IMR-90 (cell line): ENCODE results near the gene PMAIP1. TPM values are rescaled to one million over a fixed set of nuclear protein-coding genes. Genes with fewer than 3 reads are reported as not detected.

Experiments used
- ATAC-seq: fragments of 200-7000 bp; cut with Tn5 transposase; 2 replicates; pipeline ENCODE4 v1.9.1; 2020; ENCODE audit warnings: low read depth, mild to moderate bottlenecking, moderate library complexity
- BruUV-seq: library from RNA; stranded (reverse); fragments of 400-500 nt; replicated peaks from 2 replicates; lab custom pipeline; 2021; lab: Mats Ljungman, UMichigan
- CTCF ChIA-PET: fragments of 300-600 bp; formaldehyde crosslinking; extraction: SDS; loops from one replicate; lab custom pipeline; 2021; ENCODE audit warnings: antibody characterized with exemption; lab: Yijun Ruan, JAX
- POLR2A ChIA-PET: fragments of 300-600 bp; sonication (Branson Sonifier 250); formaldehyde crosslinking; loops from one replicate; lab custom pipeline; 2022; ENCODE audit warnings: antibody characterized with exemption; ENCODE audit not compliant: unreplicated experiment; lab: Charles Lee
- DNase-seq: peaks from one replicate; pipeline ENCODE4 v3.0.0; 2013
- H2AFZ ChIP-seq: replicated peaks from 2 replicates; pipeline ENCODE3; 2013; ENCODE audit warnings: low read length, mild to moderate bottlenecking; ENCODE audit not compliant: poor library complexity
- H2AK5ac ChIP-seq: 2 replicates; pipeline ENCODE4 v1.6.1; 2013; ENCODE audit warnings: low read depth, low read length, inconsistent platforms
- H2AK9ac ChIP-seq: replicated peaks from 2 replicates; pipeline ENCODE3; 2013; ENCODE audit warnings: mild to moderate bottlenecking, low read depth, low read length, moderate library complexity; ENCODE audit not compliant: poor library complexity
- H2BK120ac ChIP-seq: 2 replicates; pipeline ENCODE4 v1.6.1; 2013; ENCODE audit warnings: low read depth, low read length, inconsistent platforms
- H2BK15ac ChIP-seq: 3 replicates; pipeline ENCODE4 v1.6.1; 2013; ENCODE audit warnings: low read depth, low read length, inconsistent platforms
- H2BK20ac ChIP-seq: 2 replicates; pipeline ENCODE4 v1.6.1; 2013; ENCODE audit warnings: low read depth, mild to moderate bottlenecking, inconsistent platforms, low read length, moderate library complexity
- H2BK5ac ChIP-seq: 2 replicates; pipeline ENCODE4 v1.6.1; 2013; ENCODE audit warnings: mild to moderate bottlenecking, low read depth, low read length, inconsistent platforms; ENCODE audit not compliant: poor library complexity, severe bottlenecking
- H3K14ac ChIP-seq: replicated peaks from 2 replicates; pipeline ENCODE4 v1.6.1; 2013; ENCODE audit warnings: low read depth, low read length, inconsistent platforms
- H3K18ac ChIP-seq: 2 replicates; pipeline ENCODE4 v1.6.1; 2013; ENCODE audit warnings: low read depth, low read length, control low read depth
- H3K23ac ChIP-seq: 2 replicates; pipeline ENCODE4 v1.6.1; 2013; ENCODE audit warnings: low read depth, low read length, inconsistent platforms
- H3K27ac ChIP-seq: 2 replicates; pipeline ENCODE4 v1.5.1; 2013; ENCODE audit warnings: mild to moderate bottlenecking, control low read depth, low read length; ENCODE audit not compliant: insufficient read depth
- H3K27me3 ChIP-seq: 2 replicates; pipeline ENCODE4 v1.6.1; 2013; ENCODE audit warnings: low read length; ENCODE audit not compliant: control insufficient read depth, insufficient read depth
- H3K36me3 ChIP-seq: 2 replicates; pipeline ENCODE4 v1.6.1; 2013; ENCODE audit warnings: low read length, mixed read lengths; ENCODE audit not compliant: control insufficient read depth, insufficient read depth
- H3K4ac ChIP-seq: 2 replicates; pipeline ENCODE4 v1.6.1; 2013; ENCODE audit warnings: low read depth, low read length, inconsistent platforms
- H3K4me1 ChIP-seq: 2 replicates; pipeline ENCODE4 v1.6.1; 2013; ENCODE audit warnings: low read length, mixed read lengths; ENCODE audit not compliant: control insufficient read depth, insufficient read depth
- H3K4me2 ChIP-seq: 2 replicates; pipeline ENCODE4 v1.6.1; 2013; ENCODE audit warnings: low read depth, mild to moderate bottlenecking, control low read depth, low read length, moderate library complexity
- H3K4me3 ChIP-seq: 2 replicates; pipeline ENCODE4 v1.5.1; 2013; ENCODE audit warnings: low read depth, mild to moderate bottlenecking, control low read depth, low read length, moderate library complexity; ENCODE audit not compliant: insufficient read depth
- H3K56ac ChIP-seq: 2 replicates; pipeline ENCODE4 v1.6.1; 2013; ENCODE audit warnings: low read length, inconsistent platforms; ENCODE audit not compliant: insufficient read depth; ENCODE audit errors: extremely low read depth
- H3K79me1 ChIP-seq, 2 experiments: 2 replicates each; pipeline ENCODE4 v1.6.1; 2013; ENCODE audit warnings: low read length in 2 of 2, inconsistent platforms in 1 of 2, low read depth in 1 of 2
- H3K9ac ChIP-seq: 2 replicates; pipeline ENCODE4 v1.6.1; 2013; ENCODE audit warnings: low read depth, low read length, control low read depth
- H3K9me1 ChIP-seq: 2 replicates; pipeline ENCODE4 v1.6.1; 2013; ENCODE audit warnings: low read length, inconsistent platforms; ENCODE audit not compliant: insufficient read depth
- H3K9me3 ChIP-seq: 2 replicates; pipeline ENCODE4 v1.6.1; 2013; ENCODE audit warnings: low read length; ENCODE audit not compliant: control insufficient read depth, insufficient read depth
- H4K20me1 ChIP-seq: 2 replicates; pipeline ENCODE4 v1.6.1; 2013; ENCODE audit warnings: low read length, inconsistent platforms; ENCODE audit not compliant: insufficient read depth
- H4K5ac ChIP-seq: 2 replicates; pipeline ENCODE4 v1.6.1; 2013; ENCODE audit warnings: mild to moderate bottlenecking, low read depth, low read length, control low read depth
- H4K8ac ChIP-seq, 2 experiments: 2 replicates each; pipeline ENCODE4 v1.6.1; 2013; ENCODE audit warnings: low read depth in 2 of 2, low read length in 2 of 2, control low read depth in 1 of 2, inconsistent platforms in 1 of 2
- H4K91ac ChIP-seq: 2 replicates; pipeline ENCODE4 v1.6.1; 2013; ENCODE audit warnings: low read depth, low read length, inconsistent platforms; ENCODE audit not compliant: insufficient read depth
- CEBPB ChIP-seq: IDR thresholded peaks from 2 replicates; pipeline ENCODE4 v1.6.1; 2012; ENCODE audit warnings: low read depth, low read length, improper control_type of control experiment
- CHD1 ChIP-seq: IDR thresholded peaks from 2 replicates; pipeline ENCODE4 v1.6.1; 2012; ENCODE audit warnings: low read depth, low read length, improper control_type of control experiment
- FOS ChIP-seq: fragments of 150-350 bp; IDR thresholded peaks from 2 replicates; pipeline ENCODE4 v1.6.1; 2016; ENCODE audit warnings: low read depth, low read length
- RCOR1 ChIP-seq: IDR thresholded peaks from 2 replicates; pipeline ENCODE4 v1.6.1; 2012; ENCODE audit warnings: mild to moderate bottlenecking, low read length, improper control_type of control experiment; ENCODE audit not compliant: insufficient replicate concordance
- RFX5 ChIP-seq: IDR thresholded peaks from 2 replicates; pipeline ENCODE4 v1.8.0; 2012; ENCODE audit warnings: low read depth, mild to moderate bottlenecking, low read length, moderate library complexity
- WGBS, 2 experiments: methylation state at CpG; one replicate each; pipeline versions ENCODE4 v1.1.5 to v1.1.7; 2013; ENCODE audit warnings: missing lambda C conversion rate in 2 of 2; ENCODE audit not compliant: insufficient read length in 1 of 2; ENCODE audit errors: extremely low coverage in 2 of 2; 5-methylcytosine and 5-hydroxymethylcytosine counted together
- dilution Hi-C: fragments of 300-500 bp; cut with HindIII; formaldehyde crosslinking; loops from one replicate; pipeline ENCODE4 v1.14.3; 2018; ENCODE audit warnings: low sequenced_read_pairs; ENCODE audit not compliant: unreplicated experiment
- in situ Hi-C: fragments of 300-500 bp; cut with MboI; formaldehyde crosslinking; loops from 3 replicates; pipeline ENCODE4 v1.14.3; 2019; ENCODE audit warnings: low sequenced_read_pairs, inconsistent platforms, mixed read lengths
- intact Hi-C: fragments of 100-400 bp; cut with micrococcal nuclease; formaldehyde crosslinking; loops from 2 replicates; pipeline ENCODE4 v1.10.0; 2022
- polyA plus RNA-seq, 3 experiments: library from polyadenylated mRNA; depleted of rRNA; stranded (reverse); fragments of >200 nt; gene quantifications; 2 replicates each; pipeline ENCODE4 v1.2.3, GENCODE V29; 2012; ENCODE audit warnings: low replicate concordance in 1 of 3
- total RNA-seq: library from RNA; depleted of rRNA; stranded (reverse); fragments of >200 nt; gene quantifications from 2 replicates; pipeline ENCODE4 v1.2.3, GENCODE V29; 2012

Gene PMAIP1
- total and polyA plus RNA-seq, 2 of the 4 experiments (the other 2 are of a cell fraction): 14.0 to 30.1 TPM

- TF ChIP-seq RCOR1 (no peak), CHD1 (no peak), RFX5 (no peak)
These were observed 9.7 kb downstream of the PMAIP1 start (continued) for GRCh38 chr18:59909289-59910036.

GRCh38 chr18:59910967-59911366 lies 11.2 kb downstream of the PMAIP1 start:
- H3K4me3 ChIP-seq: no peak overlapping the region
- H2BK120ac ChIP-seq: peak overlapping the region; percentile 91
- H2AK9ac ChIP-seq: peak overlapping the region; percentile 23
- H3K36me3 ChIP-seq: no peaks in the 10 kb centered on the region
- H3K4ac ChIP-seq: peak overlapping the region; percentile 91
- H2BK15ac ChIP-seq: peak overlapping the region; percentile 84
- H3K27me3 ChIP-seq: no peaks in the 10 kb centered on the region
- BruUV-seq: no TSS peak
- peak overlapping the region in 1 of 2 experiments; percentile 85; a peak in 2 of 4 replicates for H4K8ac ChIP-seq
- H4K5ac ChIP-seq: peak overlapping the region; percentile 22; the same call in 1 of the 2 replicates
- peak; percentile 55; the same call in 1 of the 2 replicates for TF ChIP-seq FOS
- no peak for TF ChIP-seq CEBPB
- H3K79me1 ChIP-seq: peaks cover 0 to 15% of the 10 kb centered on the region in 2 experiments; a peak in 1 of 4 replicates
- no peak overlapping the region for H3K9ac ChIP-seq
- peak overlapping the region; percentile 86 for H3K14ac ChIP-seq
- peak overlapping the region; percentile 92 for H3K18ac ChIP-seq
- peak overlapping the region; percentile 88 for H3K27ac ChIP-seq
- peak overlapping the region; percentile 88 for H2BK5ac ChIP-seq
- H4K91ac ChIP-seq: peak overlapping the region; percentile 52; the same call in 1 of the 2 replicates
- H2AFZ ChIP-seq: no peak overlapping the region
- ATAC-seq: peak; percentile 55
- H2AK5ac ChIP-seq: 0 out of 2 replicates have a peak overlapping the region, but pooled peaks have one; percentile 94
- POLR2A ChIA-PET: no interaction called here
- H3K9me1 ChIP-seq: peaks cover 14% of the 10 kb centered on the region
- no peak overlapping the region for H3K4me2 ChIP-seq
- H2BK20ac ChIP-seq: peak overlapping the region; percentile 92; the same call in 1 of the 2 replicates
- peak; percentile 73 for DNase-seq
- dilution Hi-C loops: no loop called here
- H3K4me1 ChIP-seq: peaks cover 22% of the 10 kb centered on the region
- H3K23ac ChIP-seq: peak overlapping the region; percentile 79; the same call in 1 of the 2 replicates
- peaks cover 3% of the 10 kb centered on the region; the same call in 1 of the 2 replicates for H3K9me3 ChIP-seq
- no peak overlapping the region for H3K56ac ChIP-seq
- no peaks in the 10 kb centered on the region for H4K20me1 ChIP-seq
- in situ Hi-C loops: no loop called here
- intact Hi-C loops: loop anchor here (5.0 kb wide), 1 partner anchor 41 kb away; no protein-coding TSS in a partner anchor
- CTCF ChIA-PET: no interaction called here
- no CpG with 5 or more reads among the region's 2 CpGs for WGBS, 2 experiments
